Fibroblast of skin of back (primary cell): Measurements from ENCODE around the gene A1BG.
"Not testable (repeated sequence)": the region's sequence is repeated elsewhere in the genome, so short reads cannot be mapped to it uniquely, and the experiment has no call there.

Experiments used
- DNase-seq: peaks from one replicate; pipeline ENCODE4 v3.0.0-alpha.2; 2013

A1BG gene

DNA sequence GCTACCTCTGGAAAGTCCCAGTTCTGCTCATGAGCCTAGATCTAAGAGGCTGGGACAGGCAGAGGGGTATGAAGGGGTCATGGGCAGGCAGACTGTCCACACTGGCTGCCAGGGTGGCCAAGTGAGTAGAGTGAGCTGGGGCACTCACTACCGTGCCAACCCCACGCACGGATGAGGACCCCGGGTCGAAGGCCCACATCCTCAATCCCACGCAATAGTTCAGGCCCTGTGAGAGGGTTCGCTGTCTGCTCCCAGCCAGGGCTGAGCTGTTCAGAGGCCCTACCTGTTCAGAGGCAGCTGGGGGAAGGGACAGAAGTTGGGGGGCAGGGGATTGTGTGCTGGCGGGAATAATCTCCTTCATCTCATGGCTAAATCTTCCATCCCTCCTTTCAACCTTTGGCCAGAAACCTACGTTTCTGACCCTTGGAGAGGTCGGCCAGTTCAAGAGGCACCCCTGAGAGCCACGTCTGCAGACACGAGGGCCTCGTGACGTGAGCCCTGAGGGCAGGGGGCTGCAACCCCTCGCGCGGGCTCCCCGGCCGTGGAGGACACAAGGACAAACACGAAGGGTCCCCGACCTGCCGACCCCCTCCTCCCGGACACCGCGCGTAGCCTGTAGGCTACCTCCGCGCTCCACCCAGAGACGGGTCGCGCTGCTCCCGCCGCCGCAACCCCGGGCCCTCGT lies 32.7 kb upstream of the A1BG start:
- no peak for DNase-seq

- DNase-seq = no peak
Observed at GRCh38 chr19:58385313-58385890, 32.1 kb upstream of the A1BG start.

DNA sequence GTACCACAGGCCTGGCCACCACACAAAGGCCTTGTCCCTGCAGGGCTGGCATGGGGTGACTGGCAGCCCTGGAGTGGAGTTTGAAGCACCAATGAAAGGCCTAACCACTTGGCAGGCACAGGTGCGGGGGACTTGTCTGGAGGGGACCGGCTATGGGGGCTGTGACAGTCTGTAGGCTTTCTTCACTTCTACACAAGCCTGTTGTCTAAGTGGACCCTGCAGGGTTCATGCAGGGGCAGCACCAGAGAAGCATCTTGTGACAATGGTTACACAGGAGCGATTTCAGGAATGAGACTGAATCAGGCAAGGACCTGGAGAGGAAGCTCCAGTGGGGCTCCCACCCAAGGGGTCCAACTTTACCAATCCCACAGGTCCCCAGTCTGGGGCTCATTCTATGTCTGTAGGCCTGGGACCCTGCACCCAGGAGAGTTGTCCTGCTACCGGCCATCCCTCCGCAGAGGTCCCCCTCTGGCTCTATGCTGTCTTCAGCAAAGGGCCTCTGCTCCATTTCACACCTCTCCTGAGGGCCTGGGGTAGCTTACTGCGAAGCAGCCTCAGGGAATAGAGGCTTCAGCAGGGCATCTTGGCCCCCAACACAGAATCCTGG lies 29.8 kb upstream of the A1BG start:
- DNase-seq = no peak

DNA sequence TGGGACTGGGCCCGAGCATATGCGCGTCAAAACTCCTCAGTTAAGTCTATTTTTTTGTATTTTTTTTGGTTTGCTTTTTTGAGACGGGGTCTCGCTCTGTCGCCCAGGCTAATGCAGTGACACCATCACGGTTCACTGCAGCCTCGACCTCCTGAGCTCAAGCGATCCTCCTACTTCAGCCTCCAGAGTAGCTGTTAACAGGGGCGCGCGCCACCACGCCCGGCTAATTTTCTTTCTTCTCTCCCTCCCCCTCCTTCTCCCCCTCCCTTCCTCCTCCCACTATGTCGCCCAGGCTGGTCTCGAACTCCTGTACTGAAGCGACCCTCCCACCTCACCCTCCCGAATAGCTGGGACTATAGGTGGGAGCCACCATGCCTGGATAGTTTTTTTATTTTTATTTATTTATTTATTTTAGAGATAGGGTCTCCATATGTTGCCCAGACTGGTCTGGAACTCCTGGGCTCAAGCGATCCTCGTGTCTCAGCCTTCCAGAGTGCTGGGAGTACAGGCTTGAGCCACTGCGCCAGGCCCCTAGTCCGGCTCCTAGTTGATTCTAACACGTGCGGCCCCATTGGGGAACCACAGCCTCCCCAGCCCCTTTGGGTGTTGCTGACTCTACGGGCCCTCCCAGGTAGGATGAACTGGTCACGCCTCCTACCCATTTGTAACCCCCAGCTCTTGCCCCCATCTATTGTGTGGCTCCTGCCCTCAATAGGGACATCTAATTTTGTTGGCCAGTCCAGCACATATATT lies 28.3 kb upstream of the A1BG start:
- no peak for DNase-seq

GRCh38 chr19:58380662-58381459 lies 27.6 kb upstream of the A1BG start, which contains the start of gene ZNF837:
Gene ZNF837, minus strand, starts transcription at chr19:58381030. Its CDS starts 11,698 bp downstream, at chr19:58369332.
- DNase-seq = peak; percentile 100

GRCh38 chr19:58380037-58380661 lies 26.9 kb upstream of the A1BG start:
- DNase-seq = no peak

DNA sequence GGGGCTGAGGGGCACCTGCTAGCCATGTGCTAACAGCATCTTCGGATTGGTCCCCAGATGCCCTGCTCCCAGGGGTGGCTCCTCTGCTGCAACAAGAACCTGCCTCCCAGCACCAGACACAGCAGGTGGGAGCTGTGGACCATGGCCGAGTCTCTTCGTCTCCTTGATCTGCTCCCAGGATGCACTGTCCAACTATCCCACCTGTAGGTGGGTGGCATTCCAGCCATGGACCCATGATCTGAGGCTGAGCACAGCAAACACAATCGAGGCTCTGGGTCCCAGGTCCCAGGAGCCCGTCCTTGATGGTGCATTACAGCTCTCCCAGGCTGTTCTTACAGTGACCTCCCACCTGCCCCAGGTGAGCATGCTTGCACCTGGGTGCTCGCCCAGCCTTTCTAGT lies 26.0 kb upstream of the A1BG start:
- DNase-seq = no peak

- DNase-seq = not testable (repeated sequence)
Observed at GRCh38 chr19:58376724-58377123, 23.4 kb upstream of the A1BG start.

- no peak for DNase-seq
Observed at GRCh38 chr19:58374200-58374599, 20.9 kb upstream of the A1BG start.

GRCh38 chr19:58372311-58373133 lies 19.2 kb upstream of the A1BG start:
- no peak for DNase-seq

GRCh38 chr19:58368561-58369360 lies 15.5 kb upstream of the A1BG start:
- DNase-seq = no peak

DNA sequence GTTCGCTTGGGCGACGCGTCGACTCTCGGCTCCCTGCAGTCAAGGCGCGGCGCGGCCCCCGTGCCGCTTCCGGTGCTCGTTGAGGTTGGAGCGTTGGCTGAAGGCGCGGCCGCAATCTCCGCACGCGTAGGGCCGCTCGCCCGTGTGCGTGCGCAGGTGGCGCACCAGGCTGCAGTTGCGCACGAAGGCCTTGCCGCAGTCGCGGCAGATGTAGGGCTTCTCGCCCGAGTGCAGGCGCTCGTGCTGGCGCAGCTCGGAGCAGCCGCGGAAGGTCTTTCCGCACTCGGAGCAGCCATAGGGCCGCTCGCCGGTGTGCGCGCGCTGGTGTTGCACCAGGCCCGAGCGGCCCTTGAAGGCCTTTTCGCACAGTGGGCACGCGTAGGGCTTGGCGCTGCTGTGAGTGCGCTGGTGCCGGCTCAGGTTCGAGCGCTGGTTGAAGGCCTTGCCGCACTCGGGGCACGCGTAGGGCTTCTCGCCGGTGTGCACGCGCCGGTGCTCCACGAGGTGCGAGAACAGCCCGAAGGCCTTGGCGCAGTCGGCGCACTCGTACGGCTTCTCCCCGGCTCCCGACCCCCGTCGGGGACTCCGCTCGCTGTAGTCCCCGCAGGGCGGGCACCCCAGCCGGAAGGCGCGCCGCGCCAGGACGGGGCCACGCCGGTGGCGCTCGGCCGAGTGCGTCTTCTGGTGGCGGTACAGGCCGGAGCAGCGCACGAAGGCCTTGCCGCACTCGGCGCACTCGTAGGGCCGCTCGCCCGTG lies 14.6 kb upstream of the A1BG start:
- DNase-seq = no peak

GRCh38 chr19:58366585-58367430 lies 13.5 kb upstream of the A1BG start:
- DNase-seq = no peak

DNA sequence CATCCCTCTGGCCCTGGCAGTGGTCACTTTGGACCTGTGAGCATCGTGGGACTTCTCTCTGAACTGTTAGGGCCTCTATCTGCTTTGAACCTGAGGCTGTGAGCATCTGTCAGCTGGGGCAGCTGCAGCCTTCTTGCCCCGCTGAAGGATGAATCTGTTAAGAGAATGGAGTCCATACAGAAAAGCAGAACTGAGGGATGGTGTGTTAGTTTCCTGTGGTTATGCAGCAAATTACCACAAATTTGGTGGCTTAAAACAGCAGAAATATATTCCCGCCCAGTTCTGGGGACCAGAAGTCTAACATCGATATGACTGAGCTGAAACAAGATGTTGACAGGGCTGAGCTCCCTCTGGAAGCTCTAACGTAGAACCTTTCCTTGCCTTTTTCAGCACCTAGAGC lies 10.9 kb upstream of the A1BG start:
- DNase-seq = no peak

- DNase-seq = peak; percentile 95
Observed at GRCh38 chr19:58362272-58362994, 9.1 kb upstream of the A1BG start, which contains the start of gene ZNF497. Gene ZNF497, minus strand, starts transcription at chr19:58362751. Its CDS starts 5,116 bp downstream, at chr19:58357635.

DNA sequence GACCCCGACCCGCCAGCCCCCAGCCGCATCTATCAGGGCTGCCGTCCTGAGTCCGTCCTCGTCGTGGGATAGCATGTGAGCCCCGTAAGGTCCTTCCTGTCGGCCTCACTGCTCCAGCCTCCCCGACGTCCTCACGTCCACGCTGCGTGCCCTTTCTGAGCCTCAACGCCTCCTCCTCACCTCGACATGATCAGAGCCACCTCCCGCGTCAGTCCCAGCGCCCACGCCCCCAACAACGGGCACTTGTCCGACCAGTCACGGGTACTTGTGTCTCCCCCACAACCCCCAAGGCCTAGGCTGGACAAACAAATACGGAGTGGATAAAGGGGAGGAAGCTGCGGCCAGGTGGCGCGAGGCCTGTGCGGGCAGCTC lies 8.6 kb upstream of the A1BG start:
- peak; percentile 56 for DNase-seq

DNA sequence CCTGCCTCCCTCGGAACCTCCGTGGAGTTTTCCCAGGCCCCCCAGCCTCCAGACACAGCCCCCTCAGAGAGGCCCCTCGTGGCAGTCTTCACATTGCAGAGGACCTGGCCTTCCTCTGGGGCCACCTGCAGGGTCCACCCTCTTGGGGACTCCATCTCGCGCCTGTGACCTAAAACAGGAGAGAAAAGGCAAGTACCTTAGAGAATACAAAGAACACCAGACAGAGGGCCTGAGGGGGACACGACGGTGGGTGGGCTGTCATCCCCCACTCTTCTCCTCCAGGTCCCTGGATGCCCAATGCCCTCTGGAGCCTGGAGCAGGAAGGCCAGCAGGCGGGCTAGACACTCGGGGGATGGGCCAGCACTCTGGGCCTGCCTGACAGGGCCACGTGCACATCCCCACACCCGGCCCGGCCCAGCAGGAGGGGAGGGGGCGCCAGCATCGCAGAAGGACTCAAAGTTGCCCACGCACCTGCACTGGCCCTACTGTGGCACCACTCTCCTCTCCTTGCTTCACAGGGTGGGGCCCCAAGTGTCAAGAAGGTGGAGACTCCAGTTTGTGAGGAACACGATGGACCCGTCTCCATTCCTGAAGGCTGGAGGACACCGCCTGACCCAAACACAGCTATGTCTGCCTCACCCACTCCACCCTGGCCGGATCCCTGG lies 4.3 kb upstream of the A1BG start:
- DNase-seq = no peak
